Measurements from ENCODE around the gene TCP11X2.
"Not testable (repeated sequence)": the region's sequence is repeated elsewhere in the genome, so short reads cannot be mapped to it uniquely, and the experiment has no call there.

TCP11X2 gene

DNA sequence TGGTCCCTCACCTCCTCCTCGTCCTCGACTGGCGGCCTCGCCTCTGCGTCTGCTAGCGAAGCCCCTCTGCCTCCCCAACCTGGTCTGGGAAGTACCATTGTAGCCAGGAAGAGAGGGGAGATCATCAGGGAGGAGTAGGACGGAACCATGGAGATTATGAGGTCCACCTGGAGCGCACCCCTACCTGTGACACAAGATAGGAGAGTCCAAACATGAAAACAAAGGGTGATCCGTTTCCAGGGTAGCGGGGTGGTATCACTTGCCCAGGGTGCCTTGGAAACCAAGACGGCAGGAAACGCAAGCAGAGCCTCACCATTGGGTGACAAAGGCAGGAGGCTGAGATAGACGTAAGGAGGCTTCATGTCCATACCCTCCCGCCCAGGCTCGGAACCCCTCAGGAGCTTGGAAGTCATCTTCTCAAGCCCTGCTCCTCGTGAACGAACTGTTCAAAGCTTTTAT, at the start of gene TCP11X2:
Gene TCP11X2 (minus strand): TSS at position 51 of the 459 bp plus-strand sequence.
- not testable (repeated sequence) for DNase-seq

DNA sequence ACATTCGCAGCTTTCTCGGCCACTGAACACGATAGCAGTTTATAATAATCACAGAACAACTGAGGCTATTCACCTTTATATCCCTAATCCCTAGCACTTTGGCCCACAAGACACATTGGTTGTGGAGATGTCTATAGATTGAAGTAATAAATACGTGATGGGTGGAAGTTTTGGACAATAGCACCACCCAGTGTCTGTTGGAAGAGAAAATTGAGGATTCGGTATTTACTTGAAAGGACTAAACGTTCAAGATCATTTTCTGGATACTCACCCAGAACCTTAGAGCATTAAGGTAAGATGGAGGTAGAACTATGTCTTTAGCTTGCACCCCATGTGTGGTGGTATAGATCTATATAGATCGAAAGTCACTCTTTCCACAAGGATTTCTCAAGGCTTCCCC, 45.7 kb upstream of the TCP11X2 start:
- DNase-seq: peak; percentile 1

DNA sequence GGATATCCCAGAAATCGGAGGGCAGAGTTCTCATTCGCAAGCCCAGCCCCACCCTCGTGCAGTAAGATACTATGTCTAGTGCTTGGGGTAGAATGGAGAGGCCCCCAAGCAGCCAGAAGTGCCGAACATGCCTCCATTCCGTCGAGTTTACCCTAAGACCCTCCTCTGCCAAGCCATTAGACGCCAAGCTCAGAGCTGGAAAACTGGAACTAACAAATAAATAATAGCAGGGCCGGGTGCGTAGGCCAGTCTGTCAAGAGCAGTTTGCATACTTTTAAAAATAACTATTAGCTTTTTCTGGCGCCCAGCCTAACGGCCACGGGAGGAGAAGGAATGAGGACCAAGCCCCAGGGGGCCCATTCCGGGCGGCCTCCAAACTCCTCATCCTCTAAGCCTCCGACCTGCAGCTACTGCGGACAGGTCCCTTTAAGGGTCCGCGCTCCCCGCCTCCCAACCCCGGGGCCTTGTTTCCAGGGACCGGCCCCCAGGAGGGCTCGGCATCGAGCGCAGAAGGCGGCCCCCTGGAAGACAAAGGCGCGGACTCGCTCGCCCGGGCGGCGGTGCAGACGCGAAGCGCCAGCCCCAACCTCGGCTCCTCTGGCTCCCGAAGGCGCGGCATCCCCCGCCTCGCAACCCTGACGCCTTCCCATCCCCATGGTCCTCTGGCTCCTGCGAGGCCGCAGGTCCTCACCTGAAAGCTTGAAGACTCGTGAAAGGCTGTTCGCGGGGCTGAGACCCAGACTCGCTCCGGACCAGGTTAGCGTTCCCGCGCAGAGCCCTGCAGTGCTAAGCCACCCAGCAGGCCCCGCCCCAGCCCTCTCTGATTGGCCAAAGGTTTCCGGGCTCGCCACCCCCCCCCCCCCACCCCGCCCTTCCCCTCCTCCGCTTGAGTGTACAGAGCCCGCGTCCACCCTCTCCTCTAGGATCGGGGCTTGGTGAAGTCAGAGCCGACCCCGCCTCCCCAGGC, 44.6 kb upstream of the TCP11X2 start, which contains the start of gene TMSB15A:
Gene TMSB15A (minus strand): TSS at position 765 of the 967 bp plus-strand sequence.
- DNase-seq: peak; percentile 50

DNA sequence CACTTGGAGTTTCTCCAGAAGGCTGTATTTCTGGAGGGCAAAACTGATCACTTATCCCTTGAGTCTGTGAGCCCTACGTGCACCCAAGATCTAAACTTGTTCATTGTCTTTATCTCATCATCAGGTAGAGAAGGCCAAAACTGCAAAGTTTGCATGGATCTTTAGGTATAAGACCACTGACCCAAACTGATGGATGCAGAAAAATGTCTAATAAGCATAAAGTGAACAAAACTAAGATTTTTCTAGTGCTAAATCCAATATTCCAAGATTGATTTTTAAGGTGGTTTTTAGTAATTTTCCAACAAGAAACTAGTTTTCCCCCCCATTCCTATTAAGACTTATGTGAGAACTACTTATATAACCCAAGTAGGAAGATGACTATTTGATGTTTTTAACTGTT, 42.9 kb upstream of the TCP11X2 start:
- DNase-seq: no peak

DNA sequence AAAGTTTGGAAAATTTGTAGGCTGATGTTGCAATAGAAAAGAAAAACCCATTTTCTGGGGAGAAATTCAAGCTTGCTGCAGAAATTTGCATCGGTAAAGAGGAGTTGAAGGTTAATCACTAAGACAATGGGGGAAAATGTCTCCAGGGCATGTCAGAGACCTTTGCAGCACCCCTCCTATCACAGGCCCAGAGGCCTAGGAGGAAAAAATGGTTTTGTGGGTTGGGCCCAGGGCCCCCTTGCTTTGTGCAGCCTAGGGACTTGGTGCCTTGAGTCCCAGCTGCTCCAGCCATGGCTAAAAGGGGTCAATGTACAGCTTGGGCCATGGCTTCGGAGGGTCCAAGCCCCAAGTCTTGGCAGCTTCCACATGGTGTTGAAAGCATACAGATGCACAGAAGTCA, 27.1 kb upstream of the TCP11X2 start:
- no peak for DNase-seq

DNA sequence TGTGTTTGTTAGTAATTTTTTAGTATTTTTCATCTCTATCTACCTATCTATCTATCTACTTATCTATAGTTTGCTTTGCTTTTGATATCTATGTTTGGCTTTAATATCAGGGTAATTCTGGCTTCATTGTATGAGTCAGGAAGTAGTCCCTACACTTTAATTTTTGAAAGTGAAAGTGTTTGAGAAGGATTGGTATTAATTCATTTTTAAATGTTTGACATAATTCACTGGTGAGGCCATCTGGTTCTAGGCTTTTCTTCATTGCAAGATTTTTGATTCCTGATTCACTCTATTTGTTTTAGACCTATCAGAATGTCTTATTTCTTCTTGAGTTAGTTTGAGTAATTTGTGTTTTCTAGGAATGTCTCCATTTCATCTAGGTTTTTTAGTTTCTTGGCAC, 20.2 kb upstream of the TCP11X2 start:
- DNase-seq: no peak

DNA sequence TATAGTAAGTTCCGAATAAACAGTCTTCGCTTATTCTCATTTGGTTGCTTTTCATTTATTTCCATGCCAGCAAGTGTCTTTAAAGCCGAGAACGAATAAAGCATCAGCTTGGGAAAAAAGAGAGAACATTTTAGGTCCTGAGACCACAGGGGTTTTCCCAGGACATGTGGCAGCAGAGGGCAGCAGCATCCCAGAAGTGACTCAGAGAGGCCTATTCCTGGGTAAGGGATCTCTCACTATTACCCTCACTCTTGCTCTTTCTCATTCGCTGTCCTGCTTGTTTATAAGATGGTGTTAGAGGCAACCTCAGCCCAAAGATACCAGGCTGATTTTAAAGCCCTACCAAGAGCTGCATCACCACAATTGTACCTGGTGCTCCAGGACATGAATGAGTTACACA, 7.2 kb upstream of the TCP11X2 start:
- not testable (repeated sequence) for DNase-seq

DNA sequence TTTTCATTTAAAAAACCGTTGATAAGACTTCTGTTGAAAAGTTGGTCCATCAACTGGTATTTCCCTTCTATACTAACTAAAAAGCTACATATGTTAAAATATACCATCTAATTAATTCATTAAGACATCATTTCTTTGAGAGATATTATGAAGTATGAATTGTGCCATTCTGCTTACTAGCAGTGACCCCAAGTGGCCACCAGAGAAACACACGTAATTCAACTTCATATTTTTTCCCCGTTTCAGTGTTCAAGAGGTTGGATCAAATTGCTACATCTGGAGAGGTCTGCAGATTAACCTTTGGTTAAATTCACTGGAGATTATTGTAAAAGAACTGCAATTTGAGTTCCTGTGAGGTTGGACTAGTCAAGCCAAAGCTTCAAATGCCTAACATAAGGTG, 1.4 kb downstream of the TCP11X2 start:
- DNase-seq: not testable (repeated sequence)

DNA sequence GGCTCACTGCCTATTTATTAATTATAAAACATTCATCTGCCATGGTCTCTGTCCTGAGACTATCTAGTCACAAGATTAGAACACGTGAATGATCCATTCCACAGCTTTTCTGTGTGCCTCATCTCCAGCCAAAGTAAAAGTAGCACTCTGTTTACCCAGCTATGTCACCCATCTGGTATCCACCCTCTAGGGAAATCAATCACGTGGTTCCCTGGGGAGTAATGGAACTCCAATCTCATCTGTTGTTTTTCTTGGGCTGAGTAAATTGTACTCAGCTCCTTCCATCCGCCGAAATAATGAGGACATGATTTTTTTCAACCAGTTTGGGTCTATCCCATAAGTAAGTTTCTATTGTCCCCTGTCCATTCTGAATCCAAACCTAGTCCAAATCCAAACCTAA, 13.0 kb downstream of the TCP11X2 start:
- not testable (repeated sequence) for DNase-seq

DNA sequence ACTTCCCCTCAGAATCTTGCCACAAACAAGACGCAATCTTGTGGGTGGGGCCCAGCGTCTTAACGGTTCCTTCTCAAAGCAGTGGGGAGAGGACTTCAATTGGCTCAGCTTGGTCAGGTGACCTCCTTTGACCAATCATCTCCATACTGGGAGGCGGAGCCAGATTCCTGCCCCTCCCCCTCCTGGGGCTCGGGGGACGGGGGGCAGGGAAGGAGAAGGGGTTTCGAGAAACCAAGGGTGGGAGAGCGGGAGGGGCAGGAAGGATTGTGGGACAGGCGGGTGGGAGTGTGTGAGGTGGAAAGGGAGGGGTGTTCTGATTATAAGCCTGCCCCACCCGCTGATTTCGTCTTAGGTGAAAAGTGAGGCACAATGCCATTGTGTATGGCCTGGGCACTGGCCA, 31.7 kb downstream of the TCP11X2 start, which contains the start of gene NXF2B:
Gene NXF2B (minus strand): TSS at position 101 of the 400 bp plus-strand sequence. CDS start 59,972 bp downstream, outside the sequence.
- DNase-seq: not testable (repeated sequence)

DNA sequence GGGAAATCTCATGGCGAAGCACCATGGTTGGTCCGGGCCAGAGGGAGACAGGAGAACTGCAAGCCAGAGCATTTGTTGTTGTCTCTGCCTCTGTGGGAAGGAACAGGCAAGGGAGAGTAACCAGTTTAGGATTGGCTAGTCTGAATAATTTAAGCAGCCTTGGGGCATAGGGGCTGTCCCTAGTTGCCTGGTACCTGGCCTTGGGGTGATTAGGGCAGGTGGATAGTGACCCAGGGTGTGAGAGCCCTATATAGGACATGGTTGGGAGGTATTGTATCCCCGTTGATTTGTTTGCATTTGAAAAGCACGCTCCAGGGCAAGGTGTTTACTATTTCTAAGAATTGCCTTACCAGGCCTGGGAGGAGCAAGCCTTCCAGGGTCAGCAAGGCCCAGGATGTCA, 57.1 kb downstream of the TCP11X2 start:
- DNase-seq: not testable (repeated sequence)

Data from CD4-positive, alpha-beta T cell treated with Interleukin-17A for 1 hour (primary cell).